Stimulated activated CD8-positive, alpha-beta memory T cell treated with anti-CD3 and anti-CD28 coated beads, Interleukin-2, amount 100 ng/mL, for 1 hour (primary cell): ENCODE data around the gene TNFRSF25.
"Not testable (repeated sequence)": the region's sequence is repeated elsewhere in the genome, so short reads cannot be mapped to it uniquely, and the experiment has no call there.

Source experiments
- DNase-seq, 2 donors: peaks; one replicate each; pipeline ENCODE4 v3.0.0-alpha.2; 2020; ENCODE audit warnings: low read depth in 2 of 2

The TNFRSF25 gene

GRCh38 chr1:6470132-6471085 is 4.4 kb upstream of the TNFRSF25 start:
- no peak for DNase-seq

- DNase-seq = no peak
These were observed 2.9 kb upstream of the TNFRSF25 start for GRCh38 chr1:6468729-6469461.

- no peak for DNase-seq
These were observed 2.0 kb upstream of the TNFRSF25 start for GRCh38 chr1:6467744-6468688.

GRCh38 chr1:6467224-6467623 is 1.3 kb upstream of the TNFRSF25 start:
- DNase-seq = no peak

GRCh38 chr1:6466751-6467150 is 778 bp upstream of the TNFRSF25 start:
- DNase-seq = no peak

GRCh38 chr1:6465461-6466005 is 440 bp downstream of the TNFRSF25 start:
- DNase-seq = no peak

- no peak for DNase-seq
These were observed 1.1 kb downstream of the TNFRSF25 start for GRCh38 chr1:6464915-6465314.

GRCh38 chr1:6464514-6464836 is 1.5 kb downstream of the TNFRSF25 start:
- DNase-seq = no peak

- no peak for DNase-seq
These were observed 2.9 kb downstream of the TNFRSF25 start for GRCh38 chr1:6463120-6463412.

- no peak for DNase-seq
These were observed 3.4 kb downstream of the TNFRSF25 start for GRCh38 chr1:6462412-6463119.

- DNase-seq = no peak
These were observed 4.2 kb downstream of the TNFRSF25 start for GRCh38 chr1:6461538-6462411.

GRCh38 chr1:6461051-6461530 is 4.9 kb downstream of the TNFRSF25 start:
- DNase-seq = no peak

GRCh38 chr1:6460301-6461050 is 5.5 kb downstream of the TNFRSF25 start:
- DNase-seq = peak; percentile 70 to 75

GRCh38 chr1:6459850-6460265 is 6.1 kb downstream of the TNFRSF25 start:
- no peak for DNase-seq

GRCh38 chr1:6456800-6457466 is 9.0 kb downstream of the TNFRSF25 start:
- no peak for DNase-seq

- DNase-seq = not testable (repeated sequence)
These were observed 10.0 kb downstream of the TNFRSF25 start for GRCh38 chr1:6455752-6456520.

GRCh38 chr1:6454856-6455751 is 10.9 kb downstream of the TNFRSF25 start:
- no peak for DNase-seq
